ENCODE results near the gene RNASEH1. TPM values are rescaled to one million over a fixed set of nuclear protein-coding genes. Genes with fewer than 3 reads are reported as not detected.

Gene RNASEH1
- total and polyA plus RNA-seq, 2 of the 4 experiments (the other 2 are of a cell fraction): 23.5 to 23.7 TPM

GRCh38 chr2:3604207-3604877 is 46.2 kb upstream of the RNASEH1 start:
- no peaks in the 10 kb centered on the region for H4K20me1 ChIP-seq (ENCODE audit: insufficient read depth, low read length)
- no peaks in the 10 kb centered on the region for H3K79me1 ChIP-seq (ENCODE audit: low read depth in 1 of 2, low read length in 2 of 2)
- peaks cover 1% of the 10 kb centered on the region; the same call in 1 of the 2 replicates for H3K4me1 ChIP-seq (ENCODE audit: control insufficient read depth, insufficient read depth, low read length)
- peaks cover 4% of the 10 kb centered on the region; the same call in 1 of the 2 replicates for H3K27me3 ChIP-seq (ENCODE audit: control insufficient read depth, insufficient read depth, low read length)
- intact Hi-C loops (cut with micrococcal nuclease): no loop called here
- BruUV-seq (replicated peaks): no TSS peak
- no peak overlapping the region for H4K8ac ChIP-seq (ENCODE audit: low read depth in 2 of 2, low read length in 2 of 2)
- H3K56ac ChIP-seq (ENCODE audit: extremely low read depth, insufficient read depth, low read length): no peak overlapping the region
- ChIA-PET CTCF (interaction anchor here (0.6 kb wide), 1 partner anchor 12 kb away, joined by 5 read pairs; no protein-coding TSS in a partner anchor), POLR2A (ENCODE audit: unreplicated experiment) (interaction anchor here (0.6 kb wide), 1 partner anchor 17 kb away, joined by 4 read pairs; no protein-coding TSS in a partner anchor)
- H2AK5ac ChIP-seq (ENCODE audit: low read depth, low read length): no peak overlapping the region; the same call in 1 of the 2 replicates
- H3K23ac ChIP-seq (ENCODE audit: low read depth, low read length): no peak overlapping the region
- H2BK120ac ChIP-seq (ENCODE audit: low read depth, low read length): no peak overlapping the region
- H2BK5ac ChIP-seq (ENCODE audit: low read depth, low read length, poor library complexity, severe bottlenecking): no peak overlapping the region
- TF ChIP-seq MAZ (IDR thresholded peaks at IDR 0.05; ENCODE audit: borderline replicate concordance, low read depth, low read length) (no peak), RFX5 (IDR thresholded peaks at IDR 0.05; ENCODE audit: low read depth, low read length) (no peak), MAFK (IDR thresholded peaks at IDR 0.05; ENCODE audit: low read depth, low read length) (no peak), BHLHE40 (IDR thresholded peaks at IDR 0.05; ENCODE audit: low read depth, low read length) (no peak), RCOR1 (IDR thresholded peaks at IDR 0.05; ENCODE audit: insufficient replicate concordance, low read length) (no peak), NFE2L2 (IDR thresholded peaks at IDR 0.05; ENCODE audit: low read depth, low read length) (no peak), POLR2A (IDR thresholded peaks at IDR 0.05; ENCODE audit: low read depth, low read length) (no peak), FOS (IDR thresholded peaks at IDR 0.05; ENCODE audit: low read depth, low read length) (no peak), CHD1 (IDR thresholded peaks at IDR 0.05; ENCODE audit: low read depth, low read length) (no peak), SMC3 (IDR thresholded peaks at IDR 0.05; ENCODE audit: low read depth, low read length) (no peak), CEBPB (IDR thresholded peaks at IDR 0.05; ENCODE audit: low read depth, low read length) (no peak), MXI1 (IDR thresholded peaks at IDR 0.05; ENCODE audit: borderline replicate concordance, low read depth, low read length) (no peak)
- H3K18ac ChIP-seq (ENCODE audit: low read depth, low read length): no peak overlapping the region; the same call in 1 of the 2 replicates
- H4K5ac ChIP-seq (ENCODE audit: low read depth, low read length): no peak overlapping the region
- H3K9ac ChIP-seq (ENCODE audit: low read depth, low read length): no peak overlapping the region
- H3K36me3 ChIP-seq (ENCODE audit: control insufficient read depth, insufficient read depth, low read length): no peaks in the 10 kb centered on the region
- H2AK9ac ChIP-seq (replicated peaks; ENCODE audit: low read depth, low read length, poor library complexity): no peak overlapping the region
- H3K9me3 ChIP-seq (ENCODE audit: control insufficient read depth, insufficient read depth, low read length): no peaks in the 10 kb centered on the region
- in situ Hi-C loops (cut with MboI; ENCODE audit: low sequenced_read_pairs): no loop called here
- no peak overlapping the region for H2AFZ ChIP-seq (replicated peaks; ENCODE audit: low read length, poor library complexity)
- no peak overlapping the region for H2BK15ac ChIP-seq (ENCODE audit: low read depth, low read length)
- H3K4me2 ChIP-seq (ENCODE audit: low read depth, low read length): no peak overlapping the region
- H4K91ac ChIP-seq (ENCODE audit: insufficient read depth, low read depth, low read length): no peak overlapping the region
- no peak for ATAC-seq (ENCODE audit: low read depth)
- no peak overlapping the region for H3K27ac ChIP-seq (ENCODE audit: insufficient read depth, low read length)
- H2BK20ac ChIP-seq (ENCODE audit: low read depth, low read length): no peak overlapping the region
- H3K4me3 ChIP-seq (ENCODE audit: insufficient read depth, low read depth, low read length): no peak overlapping the region
- 81% methylated on average over 6 of the region's 16 CpGs; no CpG with 5 or more reads in 1 of the 2 experiments for WGBS, 2 experiments (ENCODE audit: extremely low coverage in 2 of 2, insufficient read length in 1 of 2)
- no peak overlapping the region for H3K14ac ChIP-seq (replicated peaks; ENCODE audit: low read depth, low read length)
- no peaks in the 10 kb centered on the region for H3K9me1 ChIP-seq (ENCODE audit: insufficient read depth, low read length)
- H3K4ac ChIP-seq (ENCODE audit: low read depth, low read length): no peak overlapping the region
- dilution Hi-C loops (cut with HindIII; ENCODE audit: low sequenced_read_pairs, unreplicated experiment): no loop called here
- no peak for DNase-seq
